GM12874 (cell line): ENCODE measurements around the gene ERC2.

Experiments used
- CTCF ChIP-seq: IDR thresholded peaks from 2 replicates; pipeline ENCODE4 v1.5.1; 2011; ENCODE audit warnings: low read depth, mild to moderate bottlenecking, control low read depth, low read length, moderate library complexity; ENCODE audit not compliant: insufficient read depth

Gene ERC2

GRCh38 chr3:55816794-55817576, 651.3 kb downstream of the ERC2 start:
- TF ChIP-seq CTCF = no peak

GRCh38 chr3:55815262-55815661, 653.0 kb downstream of the ERC2 start:
- TF ChIP-seq CTCF = no peak

GRCh38 chr3:55813268-55814097, 654.8 kb downstream of the ERC2 start:
- TF ChIP-seq CTCF = no peak

GRCh38 chr3:55812394-55813013, 655.8 kb downstream of the ERC2 start:
- no peak for TF ChIP-seq CTCF

- no peak for TF ChIP-seq CTCF
These were observed 661.1 kb downstream of the ERC2 start for GRCh38 chr3:55807210-55807609.

- no peak for TF ChIP-seq CTCF
These were observed 663.1 kb downstream of the ERC2 start for GRCh38 chr3:55805169-55805568.

- no peak for TF ChIP-seq CTCF
These were observed 663.8 kb downstream of the ERC2 start for GRCh38 chr3:55804170-55805095.
